GM19193 (cell line): ENCODE measurements around the gene RMND5A.

ENCODE experiments used
- POLR2A ChIP-seq: IDR thresholded peaks from 4 replicates; pipeline ENCODE4 v1.6.1; 2011; ENCODE audit not compliant: insufficient read depth, insufficient read length; ENCODE audit errors: extremely low read depth

RMND5A gene

GRCh38 chr2:86786001-86786536 is 66.0 kb downstream of the RMND5A start:
- TF ChIP-seq POLR2A, result no peak

DNA sequence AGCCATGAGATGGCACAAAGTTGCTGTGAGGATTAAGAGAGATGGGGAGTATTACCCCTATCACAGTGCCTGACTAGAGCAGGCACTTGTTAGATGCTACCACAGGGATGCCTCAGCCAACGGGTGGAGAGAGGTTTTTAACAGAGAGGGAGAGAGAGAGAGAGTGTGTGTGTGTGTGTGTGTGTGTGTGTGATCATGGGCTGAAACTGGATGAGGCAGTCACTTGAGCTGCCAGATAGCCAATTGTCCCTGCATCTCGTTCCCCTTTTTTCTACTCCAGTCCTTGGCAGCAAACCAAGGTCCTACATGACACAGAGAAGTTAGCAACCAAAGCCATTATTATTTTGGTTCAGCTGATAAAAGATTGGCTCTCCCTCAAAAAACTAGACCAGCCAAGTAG is 67.6 kb downstream of the RMND5A start:
- no peak for TF ChIP-seq POLR2A

GRCh38 chr2:86788165-86788564 is 68.1 kb downstream of the RMND5A start:
- no peak for TF ChIP-seq POLR2A

- TF ChIP-seq POLR2A, result no peak
Observed at GRCh38 chr2:86788881-86789686, 69.0 kb downstream of the RMND5A start.

DNA sequence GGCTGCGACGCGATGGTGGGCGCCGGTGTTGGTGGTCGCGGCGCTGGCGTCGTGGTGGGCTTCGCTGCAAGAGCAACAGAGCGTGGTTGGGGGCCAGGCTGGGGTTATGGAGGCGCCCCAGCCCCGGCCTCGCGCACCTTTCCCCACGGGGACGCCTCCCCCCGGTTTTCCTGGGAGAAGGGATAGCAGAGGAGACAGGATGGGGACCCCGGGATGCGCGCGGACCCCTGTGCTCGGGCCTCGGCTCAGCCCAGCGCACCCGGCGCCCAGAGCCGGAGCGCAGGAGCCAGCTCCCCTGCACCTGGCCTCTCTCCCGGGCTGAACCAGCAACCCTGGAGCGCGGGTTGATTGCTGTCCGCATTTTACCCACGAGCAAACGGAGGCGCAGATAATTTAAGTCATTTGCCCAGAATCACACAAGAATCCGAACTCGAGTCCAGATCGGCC is 69.6 kb downstream of the RMND5A start:
- no peak for TF ChIP-seq POLR2A

DNA sequence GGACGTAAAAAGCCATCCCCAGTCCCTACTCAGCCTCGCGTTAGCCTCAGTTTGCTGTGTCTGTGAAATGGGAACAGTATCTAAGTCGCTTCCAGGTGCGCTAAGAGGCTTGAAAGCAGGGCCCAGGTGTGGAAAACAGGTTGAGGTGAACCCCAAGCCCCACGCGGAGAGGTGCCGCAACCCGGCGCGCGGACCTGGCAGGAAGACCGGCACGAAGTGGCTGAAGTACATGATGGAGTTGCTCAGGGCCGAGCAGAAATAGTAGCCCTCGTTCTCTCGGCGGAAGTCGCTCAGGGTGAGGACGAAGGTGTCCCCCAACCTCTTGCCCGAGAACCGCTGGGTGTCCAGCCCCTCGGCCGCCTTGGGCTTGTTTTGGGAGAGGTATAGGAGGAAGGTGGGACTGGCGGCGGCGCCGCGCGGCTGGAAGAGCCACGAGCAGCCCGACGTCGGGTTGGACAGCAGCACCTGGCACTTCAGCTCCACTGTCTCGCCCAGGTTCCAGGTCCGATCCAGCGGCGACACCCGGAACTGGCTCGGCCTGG is 70.1 kb downstream of the RMND5A start:
- no peak for TF ChIP-seq POLR2A

DNA sequence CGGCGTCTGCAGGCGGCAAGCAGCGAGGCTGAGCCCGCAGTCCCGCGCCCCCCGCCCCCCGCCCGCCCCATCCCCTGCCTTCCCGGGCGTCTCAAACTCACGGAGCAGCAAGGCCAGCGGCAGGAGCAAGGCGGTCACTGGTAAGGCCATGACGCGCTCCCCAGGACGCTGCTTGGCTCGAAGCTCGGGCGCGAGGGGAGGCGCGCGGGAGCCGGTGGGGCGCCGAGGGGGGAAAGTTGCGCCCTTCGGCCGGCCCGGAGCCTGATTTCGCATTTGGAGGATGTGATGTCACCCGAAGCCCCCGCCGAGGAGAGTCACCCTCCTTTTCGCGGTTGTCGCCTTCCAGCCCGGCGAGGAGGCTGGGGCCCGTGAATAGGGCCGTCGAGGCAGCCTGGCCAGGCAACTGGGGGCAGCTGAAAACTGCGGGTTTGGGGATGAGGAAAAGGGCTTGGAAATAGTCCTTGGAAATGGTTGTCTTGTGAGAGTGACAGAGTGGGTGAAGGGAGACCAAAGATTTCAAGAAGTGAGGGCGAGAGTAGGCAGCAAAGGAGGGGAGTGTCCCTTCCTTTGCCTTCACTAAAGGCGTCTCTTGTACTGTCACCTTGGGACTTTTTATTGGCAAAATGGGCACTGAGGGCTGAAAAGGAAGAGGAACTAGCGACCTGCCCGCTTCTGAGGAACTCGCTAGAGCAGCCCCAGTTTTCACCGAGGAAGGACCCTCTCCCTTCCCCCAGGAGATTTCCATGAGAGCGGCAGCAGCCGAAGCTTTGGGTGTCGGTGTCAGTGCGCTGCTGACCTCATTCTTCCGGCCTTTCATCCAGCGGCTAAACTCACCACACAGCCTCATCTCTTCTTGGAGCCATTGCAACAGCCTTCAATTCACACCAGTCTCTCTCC is 70.8 kb downstream of the RMND5A start, which contains the start of gene CD8A:
CD8A (minus strand) TSS at position 238 of the 897 bp plus-strand sequence; CDS start at position 150, 88 bp downstream.
- no peak for TF ChIP-seq POLR2A

DNA sequence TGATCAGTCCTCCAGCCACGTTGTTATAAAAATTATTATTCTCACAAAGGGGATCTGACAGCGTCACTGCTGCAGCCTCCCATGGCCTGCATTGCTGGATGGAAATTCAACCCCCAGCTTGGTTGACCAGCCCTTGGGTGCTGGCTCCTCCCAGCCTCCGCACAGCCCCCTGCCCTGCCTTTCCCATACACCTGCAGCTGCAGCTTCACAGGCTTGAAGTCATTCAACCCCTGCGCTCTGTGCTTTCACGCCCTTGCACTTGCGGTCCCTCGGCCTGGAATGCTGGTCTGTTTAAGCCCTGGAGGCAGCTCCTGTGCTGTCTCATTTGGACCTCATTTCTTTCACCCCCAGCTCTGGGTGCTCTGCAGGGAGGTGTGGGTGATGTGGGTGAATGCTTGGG is 71.5 kb downstream of the RMND5A start:
- no peak for TF ChIP-seq POLR2A

DNA sequence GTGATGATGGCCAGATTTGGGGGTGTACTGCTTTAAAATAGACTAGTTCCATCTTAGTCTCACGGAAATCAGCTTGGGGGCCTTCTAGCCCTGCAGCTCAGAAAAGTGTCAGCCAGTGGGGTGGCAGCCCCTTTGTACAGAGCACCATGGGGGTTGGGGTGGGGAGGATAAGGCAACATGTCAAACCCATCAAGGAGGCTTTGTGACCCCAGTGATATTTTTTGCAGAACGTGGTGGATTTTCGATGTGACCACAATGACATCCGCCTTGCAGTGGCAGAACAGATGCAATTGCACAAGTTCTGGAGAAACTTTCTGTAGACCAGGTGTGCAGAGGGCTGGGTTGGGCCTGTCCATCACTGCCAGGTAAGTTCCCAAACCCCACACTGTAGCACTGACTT is 73.7 kb downstream of the RMND5A start:
- TF ChIP-seq POLR2A, result no peak

DNA sequence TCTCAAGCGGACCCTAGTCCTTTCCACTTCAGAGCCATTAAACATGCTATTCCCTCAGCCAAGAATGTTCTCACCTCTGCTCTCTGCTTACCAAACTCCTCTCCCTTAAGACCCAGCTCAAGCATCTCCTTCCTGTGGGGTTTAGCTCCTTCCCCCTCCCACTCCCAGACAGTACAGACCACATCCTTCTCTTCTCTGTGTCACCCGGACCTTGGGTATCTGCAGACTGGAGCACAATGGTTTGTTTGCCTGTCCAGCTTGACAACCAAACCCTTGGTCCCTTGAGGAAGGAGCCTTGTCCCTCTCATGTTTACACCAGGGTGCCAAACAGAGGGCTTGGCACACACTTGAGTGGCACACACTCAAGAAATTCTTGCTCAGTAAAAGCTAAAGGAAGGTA is 74.8 kb downstream of the RMND5A start:
- no peak for TF ChIP-seq POLR2A

GRCh38 chr2:86800856-86801567 is 80.9 kb downstream of the RMND5A start:
- TF ChIP-seq POLR2A, result no peak

DNA sequence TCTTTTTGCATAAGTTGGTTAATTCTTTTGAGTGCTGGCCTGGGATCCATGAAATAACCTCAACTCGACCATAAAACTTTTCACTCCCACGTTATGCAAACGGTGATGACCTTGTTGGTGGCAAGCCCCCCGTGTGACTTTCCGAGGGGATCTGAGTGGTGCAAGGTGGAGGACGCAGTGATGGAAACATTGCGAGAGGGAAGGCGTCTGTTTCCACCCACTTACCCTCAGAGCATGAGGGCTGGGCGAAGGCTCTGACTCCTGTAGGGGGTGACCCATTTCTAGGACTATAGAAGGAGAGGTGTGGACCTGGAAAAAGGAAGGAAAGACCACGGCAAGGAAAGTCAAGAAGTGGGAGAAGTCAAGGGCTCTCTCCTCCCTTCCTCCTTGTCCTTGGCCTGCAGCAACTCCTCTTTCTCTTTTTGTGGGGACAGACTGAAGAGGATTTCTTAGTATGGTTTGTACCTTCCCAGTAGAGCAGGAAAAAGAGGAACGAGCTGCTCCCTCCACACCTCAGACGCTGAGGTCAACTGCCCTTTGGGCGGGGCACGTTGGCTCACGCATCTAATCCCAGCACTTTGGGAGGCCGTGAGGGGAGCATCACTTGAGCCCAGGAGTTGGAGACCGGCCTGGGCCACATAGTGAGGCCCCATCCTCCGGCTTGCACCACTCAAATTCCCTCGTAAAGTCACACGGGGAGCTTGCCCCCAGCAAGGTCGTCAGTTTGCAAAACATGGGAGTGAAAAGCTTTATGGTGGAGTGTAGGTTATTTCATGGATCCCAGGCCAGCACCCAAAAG is 86.2 kb downstream of the RMND5A start:
- no peak for TF ChIP-seq POLR2A

DNA sequence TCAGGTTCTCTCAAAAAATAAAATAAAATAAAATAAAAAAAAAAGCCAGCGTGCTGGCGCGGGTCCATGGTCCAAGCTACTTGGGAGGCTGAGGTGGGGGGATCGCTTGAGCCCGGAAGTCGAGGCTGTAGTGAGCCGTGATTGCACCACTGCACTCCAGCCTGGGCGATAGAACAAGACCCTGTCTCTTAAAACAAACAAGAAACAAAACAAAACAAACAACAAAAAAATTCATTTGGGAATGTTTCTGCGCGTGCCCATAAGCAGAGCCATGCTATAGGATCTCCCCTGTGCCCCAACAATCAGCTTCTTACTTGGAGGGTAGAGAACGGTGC is 87.0 kb downstream of the RMND5A start:
- TF ChIP-seq POLR2A, result no peak
